Upper lobe of left lung (tissue), 6 donors: ENCODE results near the gene TBX15. TPM values are rescaled to one million over a fixed set of nuclear protein-coding genes. Genes with fewer than 3 reads are reported as not detected.

ENCODE experiments used
- ATAC-seq, 2 donors: fragments of 200-7000 bp; cut with Tn5 transposase; one replicate each; pipeline ENCODE4 v1.9.1; 2022; ENCODE audit warnings: mild to moderate bottlenecking in 2 of 2, moderate library complexity in 2 of 2; ENCODE audit not compliant: low FRiP score in 2 of 2
- DNase-seq, 2 donors: peaks; one replicate each; pipeline ENCODE4 v3.0.0-alpha.2; 2019 to 2020
- H3K27ac ChIP-seq, 4 donors: fragments of 200-600 bp; sonication (generic); one replicate each; pipeline ENCODE4 v1.5.1; 2016 to 2019
- H3K27me3 ChIP-seq, 4 donors: fragments of 200-600 bp; sonication (generic); one replicate each; pipeline ENCODE4 v1.5.1; 2017 to 2019
- H3K36me3 ChIP-seq, 4 donors: fragments of 200-600 bp; sonication (generic); one replicate each; pipeline ENCODE4 v1.5.1; 2016 to 2019
- H3K4me1 ChIP-seq, 4 donors: fragments of 200-600 bp; sonication (generic); one replicate each; pipeline ENCODE4 v1.5.1; 2018 to 2019
- H3K4me3 ChIP-seq, 4 donors: fragments of 200-600 bp; sonication (generic); one replicate each; pipeline ENCODE4 v1.5.1; 2017 to 2019; ENCODE audit warnings: mild to moderate bottlenecking in 2 of 4, moderate library complexity in 1 of 4
- H3K9me3 ChIP-seq, 4 donors: fragments of 200-600 bp; sonication (generic); one replicate each; pipeline ENCODE4 v1.5.1; 2018 to 2019
- CTCF ChIP-seq, 6 experiments: fragments of 450-650 bp in 4 of 6; fragments of 200-600 bp in 2 of 6; sonication (generic) in 2 of 6; IDR thresholded peaks; one replicate each; pipeline ENCODE4 v1.5.1; 2016 to 2019; ENCODE audit warnings: antibody characterized with exemption in 6 of 6
- EP300 ChIP-seq, 4 donors: sonication (generic); formaldehyde crosslinking; IDR thresholded peaks; one replicate each; pipeline ENCODE4 v1.5.1; 2017; ENCODE audit warnings: antibody characterized with exemption in 4 of 4, control low read depth in 2 of 4
- POLR2A ChIP-seq, 4 donors: fragments of 450-650 bp; IDR thresholded peaks; one replicate each; pipeline ENCODE4 v1.5.1; 2016 to 2017; ENCODE audit warnings: antibody characterized with exemption in 4 of 4, mild to moderate bottlenecking in 2 of 4
- POLR2AphosphoS5 ChIP-seq, 2 donors: sonication (generic); formaldehyde crosslinking; IDR thresholded peaks; one replicate each; pipeline ENCODE4 v1.5.1; 2017; ENCODE audit warnings: antibody characterized with exemption in 2 of 2
- WGBS, 2 donors: methylation state at CpG; one replicate each; pipeline ENCODE4 v1.1.5; 2017 to 2018; 5-methylcytosine and 5-hydroxymethylcytosine counted together
- total RNA-seq, 6 donors: library from RNA; depleted of rRNA in 4 of 6; stranded (reverse); fragments of >200 nt in 4 of 6; gene quantifications; one replicate each; pipeline versions ENCODE4 v1.1.0 to v1.2.1, GENCODE V29; 2016 to 2021
- donor health status: DM: no; HTN: no; CAD: no; lungs with moderate emphysema.
- donor health status: DM: no; HTN: yes; CAD: no; lungs with severe emphysema.

Gene TBX15
- total RNA-seq, 6 donors from 2014 or later, result 0.13 to 1.2 (median 0.39) TPM; not detected in 1

GRCh38 chr1:118899340-118899739 lies 88.8 kb downstream of the TBX15 start:
- 30 to 45% methylated on average over 3 of the region's 3 CpGs for WGBS, 2 donors
- no peaks in the 10 kb centered on the region for H3K9me3 ChIP-seq
- H3K4me1 ChIP-seq, result no peaks in the 10 kb centered on the region
- H3K27ac ChIP-seq, result no peak overlapping the region
- DNase-seq (no peak), ATAC-seq (no peak)
- TF ChIP-seq POLR2AphosphoS5 (IDR thresholded peaks at IDR 0.05) (no peak), CTCF (IDR thresholded peaks at IDR 0.05) (no peak), EP300 (IDR thresholded peaks at IDR 0.05) (no peak), POLR2A (IDR thresholded peaks at IDR 0.05) (no peak)
- no peak overlapping the region for H3K4me3 ChIP-seq
- H3K27me3 ChIP-seq, result no peaks in the 10 kb centered on the region
- no peaks in the 10 kb centered on the region for H3K36me3 ChIP-seq

GRCh38 chr1:118898712-118899111 lies 89.4 kb downstream of the TBX15 start:
- 87 to 96% methylated on average over 3 of the region's 3 CpGs for WGBS, 2 donors
- no peaks in the 10 kb centered on the region for H3K36me3 ChIP-seq
- ATAC-seq (no peak), DNase-seq (no peak)
- no peaks in the 10 kb centered on the region for H3K9me3 ChIP-seq
- no peaks in the 10 kb centered on the region for H3K4me1 ChIP-seq
- no peak overlapping the region for H3K4me3 ChIP-seq
- H3K27me3 ChIP-seq, result no peaks in the 10 kb centered on the region
- no peak overlapping the region for H3K27ac ChIP-seq
- TF ChIP-seq CTCF (IDR thresholded peaks at IDR 0.05) (no peak), POLR2AphosphoS5 (IDR thresholded peaks at IDR 0.05) (no peak), POLR2A (IDR thresholded peaks at IDR 0.05) (no peak), EP300 (IDR thresholded peaks at IDR 0.05) (no peak)

GRCh38 chr1:118896416-118896815 lies 91.7 kb downstream of the TBX15 start:
- no peak for DNase-seq
- no peaks in the 10 kb centered on the region for H3K27me3 ChIP-seq
- ATAC-seq, result no peak

GRCh38 chr1:118894836-118895235 lies 93.3 kb downstream of the TBX15 start:
- TF ChIP-seq CTCF (IDR thresholded peaks at IDR 0.05) (no peak), POLR2AphosphoS5 (IDR thresholded peaks at IDR 0.05) (no peak), POLR2A (IDR thresholded peaks at IDR 0.05) (no peak), EP300 (IDR thresholded peaks at IDR 0.05) (no peak)
- no peak for ATAC-seq
- 87 to 93% methylated on average over 3 of the region's 3 CpGs for WGBS, 2 donors

More at GRCh38 chr1:118896416-118896815, 91.7 kb downstream of the TBX15 start:
- Histone ChIP-seq H3K4me3 (no peak overlapping the region), H3K27ac (no peak overlapping the region), H3K9me3 (no peaks in the 10 kb centered on the region), H3K36me3 (no peaks in the 10 kb centered on the region), H3K4me1 (no peaks in the 10 kb centered on the region)
- no peak for TF ChIP-seq POLR2A (IDR thresholded peaks at IDR 0.05)
- TF ChIP-seq EP300 (IDR thresholded peaks at IDR 0.05), result no peak
- no peak for TF ChIP-seq CTCF (IDR thresholded peaks at IDR 0.05)
- no peak for TF ChIP-seq POLR2AphosphoS5 (IDR thresholded peaks at IDR 0.05)

GRCh38 chr1:118890851-118891384 lies 97.2 kb downstream of the TBX15 start:
- ATAC-seq (no peak), DNase-seq (no peak)
- TF ChIP-seq POLR2A (IDR thresholded peaks at IDR 0.05) (no peak), EP300 (IDR thresholded peaks at IDR 0.05) (no peak), POLR2AphosphoS5 (IDR thresholded peaks at IDR 0.05) (no peak), CTCF (IDR thresholded peaks at IDR 0.05) (no peak)
- no peak overlapping the region for H3K4me3 ChIP-seq
- no peak overlapping the region for H3K27ac ChIP-seq
- no peaks in the 10 kb centered on the region for H3K9me3 ChIP-seq
- H3K4me1 ChIP-seq, result no peaks in the 10 kb centered on the region
- WGBS, 2 donors, result 85 to 86% methylated on average over 5 of the region's 5 CpGs
- no peaks in the 10 kb centered on the region for H3K36me3 ChIP-seq
- H3K27me3 ChIP-seq, result no peaks in the 10 kb centered on the region

More at GRCh38 chr1:118894836-118895235, 93.3 kb downstream of the TBX15 start:
- Histone ChIP-seq H3K36me3 (no peaks in the 10 kb centered on the region), H3K27me3 (no peaks in the 10 kb centered on the region), H3K4me3 (no peak overlapping the region), H3K9me3 (no peaks in the 10 kb centered on the region), H3K27ac (no peak overlapping the region), H3K4me1 (no peaks in the 10 kb centered on the region)
- DNase-seq, result no peak
